HG02763 (cell line): ENCODE results near the gene TTLL11.
"Not testable (repeated sequence)": the region's sequence is repeated elsewhere in the genome, so short reads cannot be mapped to it uniquely, and the experiment has no call there.

Experiments used
- ATAC-seq: cut with Tn5 transposase; IDR thresholded peaks from one replicate; pipeline ENCODE4 v1.9.1; 2021; ENCODE audit warnings: mild to moderate bottlenecking, moderate library complexity; ENCODE audit not compliant: unreplicated experiment

Gene TTLL11

DNA sequence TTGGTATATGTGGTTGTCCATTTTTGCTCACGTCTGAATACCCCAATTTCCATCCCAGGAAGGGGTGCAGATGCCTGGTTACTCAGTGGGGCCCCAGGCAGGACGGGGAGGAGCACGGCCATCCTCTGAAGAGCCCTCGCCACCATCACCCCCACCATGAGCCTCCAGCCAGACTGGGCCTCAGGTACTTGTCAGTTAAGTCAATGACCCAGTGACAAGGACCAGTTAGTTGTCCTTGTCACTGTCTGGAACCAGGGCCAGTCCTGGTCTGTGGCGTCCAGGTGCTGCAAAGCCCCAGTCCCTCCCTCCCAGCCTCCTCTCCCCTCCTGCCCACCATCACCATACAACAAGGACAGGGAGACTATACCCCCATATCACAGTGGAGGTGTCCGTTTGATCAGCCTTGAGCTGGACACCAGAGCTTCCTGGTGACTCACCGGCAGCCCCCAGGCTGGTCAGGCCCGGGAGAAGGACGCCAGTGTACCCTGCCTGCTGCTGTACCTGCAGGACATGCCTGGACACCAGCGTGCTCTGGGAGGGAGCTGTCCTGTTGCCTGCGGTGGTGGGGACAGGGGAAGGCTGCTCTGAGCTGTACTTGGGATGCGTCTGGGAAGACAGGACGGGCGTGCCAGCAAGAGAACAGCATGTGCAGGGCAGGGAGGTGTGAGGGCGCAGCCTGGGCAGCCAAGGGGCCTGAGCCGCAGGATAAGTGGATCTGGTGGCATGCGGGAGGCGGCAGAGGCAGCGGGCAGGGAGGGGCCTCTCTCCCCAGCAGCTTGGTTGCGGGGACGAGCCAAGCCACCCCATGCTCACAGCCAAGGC lies 32.6 kb upstream of the TTLL11 start:
- ATAC-seq: no peak

DNA sequence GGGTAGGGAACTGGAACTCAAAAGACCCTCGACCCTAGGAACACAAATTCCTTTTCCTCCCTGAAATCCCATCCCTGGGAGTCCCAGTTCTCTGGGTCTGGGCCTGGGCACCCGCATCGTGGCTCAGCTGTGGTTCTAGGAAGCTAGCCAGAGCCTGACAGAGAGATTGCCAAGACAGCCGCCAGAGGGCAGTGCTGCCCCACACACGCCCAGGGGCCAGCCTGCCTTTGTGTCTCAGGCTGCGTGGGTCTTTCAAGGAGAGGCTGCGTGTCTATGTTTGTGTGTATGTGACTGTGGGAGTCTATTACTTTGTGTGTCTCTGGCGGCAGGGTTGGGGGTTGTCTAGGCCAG lies 32.0 kb upstream of the TTLL11 start:
- peak; percentile 62 for ATAC-seq

DNA sequence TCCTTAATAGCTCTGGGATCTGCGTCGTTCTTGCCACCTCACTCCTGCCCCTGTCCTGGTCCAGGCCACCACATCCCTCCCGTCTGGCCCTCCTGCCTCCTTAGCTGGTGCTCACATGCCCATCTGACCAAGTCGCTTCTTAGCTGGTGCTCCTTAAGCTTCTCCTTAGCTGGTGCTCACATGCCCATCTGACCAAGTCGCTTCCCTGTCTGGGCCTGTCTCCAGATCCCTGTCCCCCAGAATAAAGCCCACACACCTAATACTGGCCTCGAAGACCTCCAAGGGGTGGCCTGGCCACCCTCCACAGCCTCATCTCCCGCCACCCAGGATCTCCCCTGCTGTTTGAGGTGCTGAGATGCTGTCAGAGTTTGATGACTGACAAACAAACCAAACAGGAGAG lies 31.4 kb upstream of the TTLL11 start:
- ATAC-seq: no peak

DNA sequence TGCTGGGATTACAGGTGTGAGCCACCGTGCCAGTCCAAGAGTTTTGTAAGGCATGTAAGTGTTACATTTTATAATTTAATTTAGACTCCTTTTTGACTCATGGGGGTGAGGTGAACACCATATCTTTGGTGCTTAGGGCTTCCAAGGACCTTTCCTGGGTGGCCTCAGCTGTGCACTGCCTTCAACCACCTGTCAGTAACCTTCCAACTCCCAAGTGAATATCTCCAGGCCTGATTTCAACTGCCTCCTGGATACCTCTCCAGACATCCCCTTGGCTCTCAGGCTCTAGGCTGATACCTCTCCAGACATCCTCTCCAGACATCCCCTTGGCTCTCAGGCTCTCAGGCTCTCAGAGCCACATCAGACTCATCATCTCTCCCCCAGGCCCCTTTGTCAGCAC lies 30.9 kb upstream of the TTLL11 start:
- no peak for ATAC-seq

DNA sequence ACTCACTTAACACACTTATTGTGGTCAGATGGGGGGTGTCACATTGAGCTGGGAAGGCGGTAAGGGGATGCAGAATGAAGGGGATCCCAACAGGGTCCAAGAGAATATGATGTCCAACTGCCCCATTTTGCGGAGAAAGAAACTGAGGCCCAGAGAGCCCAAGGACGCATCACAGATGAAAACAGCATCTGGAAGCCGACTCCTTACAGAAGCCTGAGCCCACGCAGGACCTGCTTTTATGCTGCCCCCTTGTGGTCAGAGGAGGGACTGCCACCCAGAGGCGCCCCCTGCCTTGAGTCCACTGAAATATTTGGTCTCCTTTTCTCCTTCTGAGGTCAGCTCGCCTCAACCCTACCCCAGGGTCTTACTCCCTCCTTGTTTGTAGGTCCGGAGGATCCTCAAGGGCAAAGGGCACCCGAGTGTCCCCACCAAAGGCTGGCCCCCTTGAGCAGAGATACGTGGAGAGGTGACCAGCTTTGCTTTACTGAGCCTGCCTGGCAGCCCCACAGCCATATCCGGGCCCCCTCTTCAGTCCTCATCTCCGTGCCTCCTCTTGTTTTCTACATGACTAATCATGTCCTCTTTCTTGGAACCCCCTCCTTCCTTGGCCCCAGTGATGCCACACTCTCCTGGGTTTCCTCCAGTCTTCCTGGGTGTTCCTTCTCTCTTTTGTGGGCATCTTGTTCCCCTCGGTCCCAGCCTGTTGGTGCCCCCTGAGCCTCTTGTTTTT lies 30.0 kb upstream of the TTLL11 start:
- ATAC-seq: no peak

DNA sequence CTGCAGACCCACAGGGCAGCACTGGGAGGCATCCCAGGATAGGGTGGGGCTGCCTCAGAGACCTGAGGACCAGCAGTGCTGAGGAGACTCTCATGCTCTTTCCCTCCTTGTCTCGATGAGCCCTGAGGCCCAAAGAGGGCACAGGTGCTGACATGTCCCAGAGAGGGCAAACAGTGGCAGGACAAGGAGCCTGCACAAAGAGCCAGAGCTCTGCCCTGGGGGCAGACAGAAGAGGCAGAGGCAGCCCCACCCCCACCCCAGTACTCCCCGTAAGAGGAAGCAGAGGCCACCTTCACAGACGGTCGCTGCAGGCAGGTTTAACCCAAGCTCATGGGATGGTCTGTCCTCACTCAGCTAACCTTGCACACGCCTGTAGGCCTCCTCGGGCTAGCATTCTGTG lies 29.4 kb upstream of the TTLL11 start:
- no peak for ATAC-seq

DNA sequence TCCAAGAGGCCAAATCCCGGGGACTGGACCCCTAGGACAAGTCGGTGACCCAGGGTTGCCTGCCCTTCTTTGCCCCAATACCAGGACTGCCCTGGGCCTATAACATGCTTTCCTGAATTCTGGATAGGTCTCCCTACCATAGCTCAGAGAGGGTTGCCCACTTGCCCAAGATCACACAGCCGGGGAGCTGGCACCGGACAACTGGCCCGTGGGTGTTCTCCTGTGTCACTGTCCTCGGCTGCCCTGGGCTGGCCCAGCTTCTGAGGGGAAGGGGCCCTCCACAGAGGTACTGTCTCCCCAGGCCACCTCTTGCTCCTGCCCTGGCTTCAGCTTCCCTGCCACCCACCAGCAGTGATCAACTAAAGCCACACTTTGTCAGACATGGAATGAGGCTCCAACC lies 28.8 kb upstream of the TTLL11 start:
- no peak for ATAC-seq

DNA sequence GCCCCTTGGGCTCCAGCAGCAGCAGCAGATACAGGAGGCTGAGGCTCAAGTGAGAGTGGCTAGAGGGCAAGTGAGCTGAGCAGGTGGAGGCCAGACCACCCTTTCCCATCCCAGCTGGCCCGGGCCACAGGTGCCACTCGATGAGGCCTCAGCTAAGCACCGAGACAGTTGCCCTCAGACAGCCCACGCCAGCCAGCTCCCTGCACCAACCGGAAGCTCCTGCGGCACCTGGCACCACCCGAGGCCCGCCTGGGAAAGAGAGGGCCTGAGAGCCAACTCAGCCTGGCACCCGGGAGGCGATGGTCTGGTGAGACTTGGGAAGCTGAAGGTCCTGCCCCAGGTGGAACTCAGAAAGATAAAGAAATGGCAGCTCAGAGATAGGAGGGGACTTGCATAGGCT lies 28.3 kb upstream of the TTLL11 start:
- no peak for ATAC-seq

DNA sequence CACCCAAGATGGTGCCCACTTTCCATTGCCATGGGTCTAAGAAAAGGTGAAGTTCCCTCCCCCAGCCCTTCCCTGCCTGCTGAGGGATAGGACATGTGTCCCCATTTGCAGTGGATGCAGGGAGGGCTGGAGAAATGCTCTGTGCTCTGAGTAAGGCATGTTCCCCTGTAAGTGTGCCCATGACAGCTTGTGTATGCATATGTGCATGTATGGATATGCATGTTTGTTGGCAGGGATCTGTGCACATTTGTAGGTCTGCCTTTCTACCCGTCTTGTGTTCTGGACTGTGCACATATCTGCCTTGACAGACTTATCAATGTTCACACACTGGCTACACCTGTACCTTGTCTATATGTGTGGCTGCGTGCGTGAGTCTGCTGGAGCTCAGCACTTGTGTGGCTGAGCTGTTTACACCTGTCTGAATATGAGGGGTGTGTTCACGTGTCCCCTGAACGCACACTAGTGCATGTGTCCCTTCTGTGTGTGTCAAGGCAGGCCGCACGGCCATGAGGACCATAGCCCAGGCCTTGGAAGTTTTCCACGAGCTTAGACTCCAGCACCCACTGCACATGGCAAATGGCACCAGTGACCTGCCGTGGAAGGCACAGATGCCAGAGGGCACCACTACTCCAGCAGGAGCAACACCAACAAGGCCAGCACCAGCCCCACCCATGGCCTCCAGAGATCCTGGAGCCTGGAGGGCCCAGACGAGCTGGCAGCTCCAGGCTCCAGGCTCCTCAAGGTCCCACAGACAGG lies 27.4 kb upstream of the TTLL11 start:
- ATAC-seq: no peak

DNA sequence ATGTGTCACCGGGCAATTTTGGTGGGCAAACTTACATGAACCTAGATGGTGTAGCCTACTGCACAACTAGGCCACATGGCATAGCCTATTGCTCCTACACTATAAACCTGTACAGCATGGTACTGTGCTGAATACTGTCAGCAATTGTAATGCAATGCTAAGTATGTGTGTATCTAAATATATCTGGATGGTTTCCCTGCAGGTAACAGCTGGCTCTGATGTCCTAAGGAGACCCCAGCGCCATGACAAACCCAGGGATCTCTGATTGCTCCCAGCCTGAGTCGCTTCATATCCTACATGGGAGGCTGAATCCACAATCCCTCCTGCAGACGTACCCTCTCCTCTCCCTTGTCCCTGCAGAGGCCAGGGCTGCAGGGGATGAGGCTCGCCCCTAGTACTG lies 26.6 kb upstream of the TTLL11 start:
- no peak for ATAC-seq

DNA sequence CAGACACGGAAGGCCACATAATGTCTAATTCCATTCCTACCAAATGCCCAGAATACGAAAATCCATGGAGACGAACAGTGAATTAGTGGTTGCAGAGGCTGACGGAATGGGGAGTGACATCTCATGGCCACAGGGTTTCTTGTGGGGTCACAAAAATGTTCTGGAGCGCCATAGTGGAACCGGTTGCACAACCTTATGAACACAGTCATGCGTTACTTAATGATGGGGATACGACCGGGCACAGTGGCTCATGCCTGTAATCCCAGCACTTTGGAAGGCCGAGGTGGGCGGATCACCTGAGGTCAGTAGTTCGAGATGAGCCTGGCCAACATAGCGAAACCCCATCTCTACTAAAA lies 26.0 kb upstream of the TTLL11 start:
- no peak for ATAC-seq

DNA sequence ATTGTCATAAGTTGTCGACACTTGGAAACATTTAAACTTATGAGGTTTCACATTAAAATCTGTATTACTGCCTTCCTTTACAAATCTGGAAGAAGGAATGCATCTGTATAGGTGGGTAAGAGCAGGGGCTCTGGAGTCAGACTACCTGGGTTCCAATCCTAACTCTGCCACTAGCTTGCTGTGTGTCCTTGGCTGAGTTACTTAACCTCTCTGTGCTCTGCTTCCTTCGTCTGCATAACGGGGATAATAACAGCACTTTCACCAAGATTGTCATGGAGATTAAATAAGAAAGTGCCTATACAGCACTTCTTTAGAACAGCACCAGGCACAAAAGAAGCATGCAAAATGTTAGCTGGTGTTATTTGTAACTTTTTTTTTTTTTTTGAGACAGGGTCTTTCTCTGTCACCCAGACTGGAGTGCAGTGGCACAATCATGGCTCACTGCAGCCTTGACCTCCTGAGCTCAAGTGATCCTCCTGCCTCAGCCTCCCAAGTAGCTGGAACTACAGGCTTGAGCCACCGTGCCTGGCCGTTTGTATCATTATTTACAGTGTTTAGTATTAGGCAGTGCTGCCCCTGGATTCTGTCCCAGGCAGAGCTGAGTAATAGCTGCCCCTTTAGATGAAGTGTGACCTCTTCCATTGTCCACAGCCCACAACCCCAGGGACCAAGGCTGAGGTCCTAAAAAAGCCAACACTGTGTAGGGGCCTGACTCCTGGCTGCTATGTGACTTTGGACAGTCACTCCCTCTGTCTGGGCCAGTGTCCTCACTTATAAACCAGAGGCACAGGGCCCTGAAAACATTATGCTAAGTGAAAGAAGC lies 25.4 kb upstream of the TTLL11 start:
- ATAC-seq: no peak

DNA sequence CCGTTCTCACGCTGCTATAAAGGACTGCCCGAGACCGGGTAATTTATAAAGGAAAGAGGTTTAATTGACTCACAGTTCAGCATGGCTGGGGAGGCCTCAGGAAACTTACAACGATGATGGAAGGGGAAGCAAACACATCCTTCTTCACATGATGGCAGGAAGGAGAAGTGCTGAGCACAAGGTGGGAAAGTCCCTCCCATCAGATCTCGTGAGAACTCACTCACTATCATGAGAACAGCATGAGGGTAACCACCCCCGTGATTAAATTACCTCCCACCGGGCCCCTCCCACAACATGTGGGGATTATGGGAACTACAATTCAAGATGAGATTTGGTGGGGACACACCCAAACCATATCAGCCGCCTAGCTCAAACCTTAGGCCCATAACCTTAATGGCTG lies 24.1 kb upstream of the TTLL11 start:
- not testable (repeated sequence) for ATAC-seq

DNA sequence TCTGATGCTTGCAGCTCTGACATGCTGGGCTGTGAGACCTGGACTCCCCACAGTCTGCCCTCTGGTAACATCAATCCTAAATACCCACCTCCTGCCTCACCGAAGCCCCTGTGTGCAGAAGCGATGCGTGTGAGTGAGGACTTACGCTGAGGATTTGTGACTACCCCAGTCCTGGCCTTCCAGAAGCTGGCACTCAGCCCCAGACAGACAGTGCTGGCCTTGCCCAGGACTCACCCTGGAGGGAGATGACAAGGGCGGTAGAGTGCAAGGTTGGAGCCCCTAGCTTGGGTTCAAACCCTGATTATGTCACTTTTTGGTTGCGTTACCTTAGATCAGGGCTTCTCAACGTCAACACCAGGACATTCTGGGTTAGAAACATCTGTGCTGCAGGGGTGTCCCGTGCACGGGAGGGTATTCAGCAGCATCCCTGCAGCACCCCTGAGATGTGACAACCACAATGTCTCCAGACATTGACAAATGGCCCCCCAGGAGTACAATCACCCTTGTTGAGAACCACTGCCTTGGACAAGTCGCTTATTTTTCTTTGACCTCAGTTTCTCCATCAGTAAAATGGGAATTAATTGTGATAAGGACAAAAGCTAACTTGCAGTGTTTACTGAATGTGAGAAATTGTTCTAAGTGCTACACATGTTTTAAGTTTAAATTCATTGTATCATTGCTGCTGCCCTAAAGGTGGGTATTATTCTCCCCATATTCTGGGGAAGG lies 23.5 kb upstream of the TTLL11 start:
- no peak for ATAC-seq

DNA sequence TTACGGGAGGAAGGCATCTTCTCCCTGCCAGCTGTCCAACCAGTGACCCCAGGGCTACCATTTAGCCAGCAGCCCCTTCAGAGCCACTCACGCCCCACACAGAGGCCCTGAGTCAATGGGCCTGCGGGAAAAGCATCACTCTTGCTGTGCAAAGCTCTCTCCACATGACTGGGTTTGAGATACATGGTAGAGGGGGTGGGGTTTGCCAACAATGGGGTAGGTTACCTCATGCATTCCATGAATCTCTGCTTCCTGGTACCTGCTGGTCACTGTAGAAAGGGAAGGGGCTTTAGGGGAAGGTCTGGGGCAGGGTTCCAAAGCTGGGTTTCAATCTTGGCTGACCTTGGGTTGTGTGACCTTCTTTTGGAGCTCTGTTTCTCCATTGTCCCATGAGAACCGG lies 22.9 kb upstream of the TTLL11 start:
- ATAC-seq: no peak

DNA sequence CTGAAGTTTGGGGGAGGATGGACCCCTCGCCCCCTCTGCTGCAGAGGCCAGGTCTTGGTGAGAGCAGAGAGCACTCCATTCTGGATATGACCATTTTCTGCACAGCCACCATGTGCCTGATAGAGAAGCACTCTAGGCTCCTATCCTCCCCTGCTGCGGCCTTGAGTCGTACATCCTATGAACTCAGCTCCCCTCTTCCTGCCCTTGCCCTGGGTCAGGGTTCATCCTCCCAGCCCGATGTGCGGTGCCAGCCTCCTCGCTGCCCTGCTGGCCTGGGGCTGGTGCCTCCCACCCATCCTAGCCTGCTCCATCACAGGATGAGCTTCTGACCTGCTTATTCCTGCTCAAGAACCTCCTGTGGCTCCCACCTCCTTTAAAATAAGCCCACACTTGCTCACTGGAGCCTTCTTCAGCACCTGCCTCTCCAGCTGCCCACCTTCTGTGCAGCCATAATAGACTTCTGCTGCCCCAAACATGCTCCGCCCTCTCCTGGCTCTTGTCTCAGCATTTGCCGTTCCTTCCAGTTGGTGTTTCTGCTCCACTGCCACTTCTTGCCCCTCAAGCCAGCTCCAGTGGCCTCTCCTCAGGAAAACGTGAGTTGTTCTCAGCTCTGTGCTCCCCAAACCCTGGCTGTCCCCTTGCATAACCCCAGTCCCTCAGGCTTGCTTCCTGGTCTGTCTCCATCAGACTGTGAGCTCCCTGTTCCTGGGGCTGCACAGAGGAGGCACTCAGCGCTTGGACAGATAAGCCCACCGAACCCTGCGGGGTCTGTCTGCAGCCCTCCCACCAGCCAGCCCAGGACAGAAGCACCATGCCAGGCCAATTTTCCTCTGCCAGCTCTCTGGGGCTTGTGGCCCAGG lies 22.3 kb upstream of the TTLL11 start:
- ATAC-seq: no peak

DNA sequence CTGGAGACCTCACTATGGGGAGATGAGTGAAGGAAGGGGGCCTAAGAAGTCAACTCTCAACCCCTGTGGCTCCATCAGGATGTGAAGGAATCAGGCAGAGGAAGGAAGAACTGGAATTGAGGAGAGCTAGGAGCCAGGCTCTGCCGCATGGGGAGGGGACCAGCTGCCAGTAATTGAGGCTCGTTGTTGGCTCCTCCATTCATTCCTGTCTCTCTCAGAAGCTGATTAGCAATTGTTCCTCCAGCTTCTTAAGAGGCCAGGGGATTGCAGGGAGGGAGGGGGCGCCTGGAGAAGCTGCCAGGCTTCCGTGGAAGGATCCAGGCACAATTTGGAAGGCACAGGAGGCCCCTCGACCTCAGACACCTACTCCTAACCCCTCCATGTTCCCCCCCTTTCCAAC lies 20.5 kb upstream of the TTLL11 start:
- no peak for ATAC-seq

DNA sequence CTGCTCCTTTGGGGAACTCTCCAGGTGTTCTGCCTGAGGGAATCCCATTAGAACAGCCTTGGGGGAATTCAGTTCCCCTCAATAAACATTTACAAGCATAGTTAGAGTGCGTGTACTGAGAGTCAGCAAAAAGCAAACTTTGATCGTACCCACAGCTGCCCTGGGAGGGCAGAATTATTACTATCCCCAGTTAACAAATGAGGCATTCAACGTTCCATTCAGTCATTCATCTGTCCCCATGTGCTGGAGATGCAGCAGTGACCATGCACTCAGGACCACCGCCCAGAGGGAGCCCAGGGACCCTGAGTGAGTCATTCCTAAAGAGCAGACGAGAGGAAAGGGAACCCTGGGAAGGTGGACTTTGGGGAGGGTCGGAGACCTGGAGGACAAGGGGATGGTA lies 19.1 kb upstream of the TTLL11 start:
- no peak for ATAC-seq

DNA sequence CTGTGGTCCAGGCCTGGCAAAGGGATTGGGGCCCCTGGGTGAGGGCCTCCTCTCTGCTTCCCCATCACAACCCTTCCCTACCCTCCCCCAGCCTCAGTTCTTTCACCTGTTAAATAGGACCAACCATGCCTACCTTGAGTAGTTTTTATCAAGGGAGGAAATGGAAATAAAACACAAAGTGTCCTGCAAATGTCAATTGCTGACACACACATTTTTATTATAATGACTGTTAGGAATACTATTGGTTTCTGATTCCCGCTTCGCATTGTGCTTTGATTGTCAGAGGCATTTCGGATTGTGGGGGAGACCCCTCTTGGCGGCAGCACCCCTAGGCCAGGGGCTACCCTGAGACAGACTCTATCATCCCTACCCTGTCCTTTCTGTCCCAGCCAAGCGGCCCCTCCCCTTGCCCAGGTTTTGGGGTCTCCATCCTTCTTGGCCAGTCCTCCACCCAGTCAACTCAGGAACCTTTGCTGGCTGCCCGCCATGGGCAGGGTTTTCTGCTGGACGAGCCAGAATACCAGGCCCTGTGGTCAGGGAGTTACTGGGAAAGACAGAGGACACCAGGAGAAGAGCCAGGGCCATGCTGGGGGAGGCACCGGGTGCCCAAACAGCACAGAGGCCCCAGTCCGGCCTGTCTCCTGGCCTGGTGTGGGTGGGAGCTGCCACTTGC lies 18.4 kb upstream of the TTLL11 start:
- no peak for ATAC-seq
